Osteoblast (primary cell): ENCODE data around the gene AGBL4. TPM values are rescaled to one million over a fixed set of nuclear protein-coding genes. Genes with fewer than 3 reads are reported as not detected.

Experiments used
- DNase-seq: peaks from one replicate; pipeline ENCODE4 v3.0.0; 2011; ENCODE audit warnings: low spot score, mixed read lengths; ENCODE audit not compliant: insufficient read length; ENCODE audit errors: missing footprints
- H2AFZ ChIP-seq: 2 replicates; pipeline ENCODE4 v1.6.0; 2011; ENCODE audit warnings: mild to moderate bottlenecking, low read length
- H3K27ac ChIP-seq: 2 replicates; pipeline ENCODE4 v1.5.1; 2011; ENCODE audit warnings: mild to moderate bottlenecking, low read depth, low read length, moderate library complexity
- H3K27me3 ChIP-seq: 2 replicates; pipeline ENCODE4 v1.6.0; 2012; ENCODE audit warnings: mild to moderate bottlenecking, control low read depth, inconsistent platforms, low read length, moderate library complexity; ENCODE audit not compliant: insufficient read depth
- H3K36me3 ChIP-seq: 2 replicates; pipeline ENCODE4 v1.5.1; 2011; ENCODE audit warnings: mild to moderate bottlenecking, low read length, control low read depth, moderate library complexity; ENCODE audit not compliant: insufficient read depth
- H3K4me1 ChIP-seq: 2 replicates; pipeline ENCODE4 v1.5.1; 2011; ENCODE audit warnings: mild to moderate bottlenecking, low read length, control low read depth, moderate library complexity; ENCODE audit not compliant: insufficient read depth
- H3K4me2 ChIP-seq: 2 replicates; pipeline ENCODE4 v1.6.0; 2011; ENCODE audit warnings: mild to moderate bottlenecking, low read length; ENCODE audit not compliant: insufficient read depth
- H3K4me3 ChIP-seq: fragments of 200-600 bp; sonication (generic); 3 replicates; pipeline ENCODE4 v1.5.1; 2012; ENCODE audit warnings: mild to moderate bottlenecking, low read length, inconsistent platforms; ENCODE audit not compliant: insufficient read depth
- H3K79me2 ChIP-seq: 2 replicates; pipeline ENCODE4 v1.6.0; 2012; ENCODE audit warnings: mild to moderate bottlenecking, low read length, control low read depth, inconsistent platforms; ENCODE audit not compliant: insufficient read depth
- H3K9me3 ChIP-seq: 2 replicates; pipeline ENCODE4 v1.5.1; 2011; ENCODE audit warnings: low read depth, low read length, control low read depth
- H4K20me1 ChIP-seq: 2 replicates; pipeline ENCODE4 v1.6.0; 2012; ENCODE audit warnings: mild to moderate bottlenecking, low read length, control low read depth; ENCODE audit not compliant: insufficient read depth
- CTCF ChIP-seq: IDR thresholded peaks from 2 replicates; pipeline ENCODE4 v1.5.1; 2011; ENCODE audit warnings: mild to moderate bottlenecking, low read depth, low read length, moderate library complexity; ENCODE audit errors: extremely low read depth
- total RNA-seq: library from RNA; depleted of rRNA; stranded (reverse); fragments of >200 nt; gene quantifications from 2 replicates; pipeline ENCODE4 v1.2.3, GENCODE V29; 2012

The AGBL4 gene
- total RNA-seq, 1 donor = not detected

- no peak for DNase-seq
- no peak overlapping the region for H2AFZ ChIP-seq
- TF ChIP-seq CTCF = no peak
- no peak overlapping the region for H3K4me2 ChIP-seq
- no peaks in the 10 kb centered on the region for H3K79me2 ChIP-seq
- no peaks in the 10 kb centered on the region for H3K4me1 ChIP-seq
- no peaks in the 10 kb centered on the region for H4K20me1 ChIP-seq
- H3K4me3 ChIP-seq = no peak overlapping the region
- no peaks in the 10 kb centered on the region for H3K36me3 ChIP-seq
- no peaks in the 10 kb centered on the region for H3K27me3 ChIP-seq
- no peak overlapping the region for H3K27ac ChIP-seq
- H3K9me3 ChIP-seq = no peaks in the 10 kb centered on the region
Measured at GRCh38 chr1:48570568-48570967, 1453.2 kb downstream of the AGBL4 start.

GRCh38 chr1:48568501-48568900 lies 1455.3 kb downstream of the AGBL4 start:
- Histone ChIP-seq H3K36me3 (no peaks in the 10 kb centered on the region), H3K4me2 (no peak overlapping the region), H3K4me1 (no peaks in the 10 kb centered on the region), H2AFZ (no peak overlapping the region), H3K79me2 (no peaks in the 10 kb centered on the region), H3K9me3 (no peaks in the 10 kb centered on the region), H4K20me1 (no peaks in the 10 kb centered on the region), H3K4me3 (no peak overlapping the region), H3K27me3 (no peaks in the 10 kb centered on the region), H3K27ac (no peak overlapping the region)
- DNase-seq = no peak
- TF ChIP-seq CTCF = no peak

- no peak for TF ChIP-seq CTCF
- DNase-seq = no peak
- H3K27ac ChIP-seq = no peak overlapping the region
Measured at GRCh38 chr1:48566492-48566891, 1457.3 kb downstream of the AGBL4 start.

GRCh38 chr1:48563021-48563420 lies 1460.7 kb downstream of the AGBL4 start:
- Histone ChIP-seq H3K79me2 (no peaks in the 10 kb centered on the region), H3K9me3 (no peaks in the 10 kb centered on the region), H3K36me3 (no peaks in the 10 kb centered on the region), H4K20me1 (no peaks in the 10 kb centered on the region), H3K4me1 (no peaks in the 10 kb centered on the region), H2AFZ (no peak overlapping the region), H3K27ac (no peak overlapping the region), H3K27me3 (no peaks in the 10 kb centered on the region), H3K4me2 (no peak overlapping the region), H3K4me3 (no peak overlapping the region)
- no peak for DNase-seq
- no peak for TF ChIP-seq CTCF

More at GRCh38 chr1:48566492-48566891, 1457.3 kb downstream of the AGBL4 start:
- Histone ChIP-seq H3K79me2 (no peaks in the 10 kb centered on the region), H3K27me3 (no peaks in the 10 kb centered on the region), H3K4me1 (no peaks in the 10 kb centered on the region), H2AFZ (no peak overlapping the region), H3K9me3 (no peaks in the 10 kb centered on the region), H4K20me1 (no peaks in the 10 kb centered on the region), H3K36me3 (no peaks in the 10 kb centered on the region), H3K4me3 (no peak overlapping the region), H3K4me2 (no peak overlapping the region)
